Heart left ventricle (tissue), 13 donors: ENCODE results near the gene ASL.
"Not testable (repeated sequence)": the region's sequence is repeated elsewhere in the genome, so short reads cannot be mapped to it uniquely, and the experiment has no call there.

ENCODE experiments used
- CTCF ChIP-seq, 12 donors: fragments of 200-600 bp; sonication (generic) in 4 of 12; IDR thresholded peaks; one replicate each; pipeline versions ENCODE4 v1.5.0 to v1.8.0; 2018 to 2022; ENCODE audit warnings: antibody characterized with exemption in 12 of 12, mild to moderate bottlenecking in 5 of 12
- POLR2A ChIP-seq, 2 donors: fragments of 450-650 bp; IDR thresholded peaks; one replicate each; pipeline ENCODE4 v1.6.1; 2017; ENCODE audit warnings: antibody characterized with exemption in 2 of 2, mild to moderate bottlenecking in 2 of 2, moderate library complexity in 2 of 2
- donor health status: ischemic (EF 13 %, LVEDD 7.1; RV severe dilation, severe dysfunction).
- donor health status: DM: no; HTN: yes; CAD: no.
- donor health status: DM: no; HTN: no; CAD: no.
- donor health status: ischemic (EF 25% LVEDD 6.9; RV normal size, moderate dysfunction).
- donor health status: ischemic (EF 25% LVEDD 5.7; RV mildly dilated, moderate dysfunction).
- donor health status: ischemic (EF 35%, LVEDD 5.7; RV mildly dilated, moderate dysfunction).
- donor health status: nonischemic (EF 11% LVEDD 7.7; RV severe dilation, severe dysfunction).
- donor health status: DM: yes; HTN: yes; CAD: no.
- donor health status: PGD.
- donor health status: ischemic (EF 29% LVEDD 5.4; RV normal size, mild dysfunction).
- donor health status: nonischemic (EF 23%, LVEDD 6.1; RV moderate dilation, normal function).

DNA sequence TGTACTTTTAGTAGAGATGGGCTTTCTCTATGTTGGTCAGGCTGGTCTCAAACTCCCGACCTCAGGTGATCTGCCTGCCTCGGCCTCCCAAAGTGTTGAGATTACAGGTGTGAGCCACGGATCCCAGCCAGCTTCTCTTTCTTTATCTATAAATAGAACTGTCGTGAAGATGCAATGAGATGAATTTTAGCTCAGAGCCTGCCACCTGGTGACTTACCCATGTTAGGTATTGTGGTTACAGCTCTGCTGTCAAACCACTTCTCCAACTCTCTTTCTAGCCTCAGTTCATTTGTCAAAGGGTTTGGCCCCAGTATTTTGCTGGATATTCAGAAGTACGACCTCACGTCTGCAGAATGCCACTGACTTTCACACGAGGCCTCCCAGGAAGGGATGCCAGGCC, 3.4 kb upstream of the ASL start:
- not testable (repeated sequence) for TF ChIP-seq CTCF, POLR2A (IDR thresholded peaks at IDR 0.05)
